OCI-LY7 (cell line): ENCODE results near the gene ROBO1.

Experiments used
- EZH2phosphoT487 ChIP-seq: fragments of 200-600 bp; sonication (generic); IDR thresholded peaks from 2 replicates; pipeline ENCODE4 v1.6.1; 2018; ENCODE audit warnings: low read depth, borderline replicate concordance, mild to moderate bottlenecking, mixed run types, antibody characterized with exemption, low read length, moderate library complexity, mixed read lengths
- TF ChIP-seq, protein P1 (sequence below): fragments of 200-600 bp; sonication (generic); conservative IDR thresholded peaks from 2 replicates; pipeline ENCODE4 v1.5.1; 2014; ENCODE audit warnings: mild to moderate bottlenecking, antibody characterized with exemption, low read length, moderate library complexity, mixed read lengths

DNA sequence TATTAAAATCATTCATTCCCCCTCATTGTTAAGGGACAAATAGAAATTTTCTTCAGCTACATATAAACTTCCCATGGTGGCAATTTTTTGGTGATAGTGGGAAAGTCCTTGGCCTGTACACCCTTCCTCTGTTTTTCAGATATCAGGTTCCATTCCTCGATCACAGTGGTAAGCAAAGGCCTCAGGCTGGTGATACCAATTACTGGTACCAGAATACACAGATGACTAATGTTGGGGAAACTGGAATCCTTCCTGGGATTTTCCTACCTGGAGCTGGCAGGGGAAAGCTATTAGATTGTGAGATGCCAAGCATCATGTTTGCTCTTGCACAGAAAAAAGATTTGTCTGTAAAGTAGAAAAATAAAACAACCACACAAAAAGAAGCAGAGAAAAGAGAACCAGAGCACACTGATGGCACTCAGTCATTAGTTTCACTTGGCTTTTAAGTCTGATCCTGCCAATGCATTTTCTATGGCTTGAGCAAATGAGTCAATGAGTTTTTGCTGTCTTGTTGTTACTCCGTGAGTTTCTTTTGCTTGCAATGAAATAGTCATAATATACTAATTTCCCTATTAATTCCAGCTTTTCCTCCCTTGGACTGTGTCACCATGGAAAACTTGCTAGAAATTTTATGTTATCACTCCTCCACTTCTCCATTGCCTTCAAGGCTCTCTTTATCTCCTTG is 795.0 kb downstream of the ROBO1 start:
- TF ChIP-seq, protein P1, sequence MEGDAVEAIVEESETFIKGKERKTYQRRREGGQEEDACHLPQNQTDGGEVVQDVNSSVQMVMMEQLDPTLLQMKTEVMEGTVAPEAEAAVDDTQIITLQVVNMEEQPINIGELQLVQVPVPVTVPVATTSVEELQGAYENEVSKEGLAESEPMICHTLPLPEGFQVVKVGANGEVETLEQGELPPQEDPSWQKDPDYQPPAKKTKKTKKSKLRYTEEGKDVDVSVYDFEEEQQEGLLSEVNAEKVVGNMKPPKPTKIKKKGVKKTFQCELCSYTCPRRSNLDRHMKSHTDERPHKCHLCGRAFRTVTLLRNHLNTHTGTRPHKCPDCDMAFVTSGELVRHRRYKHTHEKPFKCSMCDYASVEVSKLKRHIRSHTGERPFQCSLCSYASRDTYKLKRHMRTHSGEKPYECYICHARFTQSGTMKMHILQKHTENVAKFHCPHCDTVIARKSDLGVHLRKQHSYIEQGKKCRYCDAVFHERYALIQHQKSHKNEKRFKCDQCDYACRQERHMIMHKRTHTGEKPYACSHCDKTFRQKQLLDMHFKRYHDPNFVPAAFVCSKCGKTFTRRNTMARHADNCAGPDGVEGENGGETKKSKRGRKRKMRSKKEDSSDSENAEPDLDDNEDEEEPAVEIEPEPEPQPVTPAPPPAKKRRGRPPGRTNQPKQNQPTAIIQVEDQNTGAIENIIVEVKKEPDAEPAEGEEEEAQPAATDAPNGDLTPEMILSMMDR: no peak
- TF ChIP-seq EZH2phosphoT487: no peak
